ENCODE measurements around the gene EIF4E1B. TPM values are rescaled to one million over a fixed set of nuclear protein-coding genes. Genes with fewer than 3 reads are reported as not detected.
"Not testable (repeated sequence)": the region's sequence is repeated elsewhere in the genome, so short reads cannot be mapped to it uniquely, and the experiment has no call there.

Gene EIF4E1B
- total RNA-seq, 1 donor from 2014 or later: 0.06 TPM

DNA sequence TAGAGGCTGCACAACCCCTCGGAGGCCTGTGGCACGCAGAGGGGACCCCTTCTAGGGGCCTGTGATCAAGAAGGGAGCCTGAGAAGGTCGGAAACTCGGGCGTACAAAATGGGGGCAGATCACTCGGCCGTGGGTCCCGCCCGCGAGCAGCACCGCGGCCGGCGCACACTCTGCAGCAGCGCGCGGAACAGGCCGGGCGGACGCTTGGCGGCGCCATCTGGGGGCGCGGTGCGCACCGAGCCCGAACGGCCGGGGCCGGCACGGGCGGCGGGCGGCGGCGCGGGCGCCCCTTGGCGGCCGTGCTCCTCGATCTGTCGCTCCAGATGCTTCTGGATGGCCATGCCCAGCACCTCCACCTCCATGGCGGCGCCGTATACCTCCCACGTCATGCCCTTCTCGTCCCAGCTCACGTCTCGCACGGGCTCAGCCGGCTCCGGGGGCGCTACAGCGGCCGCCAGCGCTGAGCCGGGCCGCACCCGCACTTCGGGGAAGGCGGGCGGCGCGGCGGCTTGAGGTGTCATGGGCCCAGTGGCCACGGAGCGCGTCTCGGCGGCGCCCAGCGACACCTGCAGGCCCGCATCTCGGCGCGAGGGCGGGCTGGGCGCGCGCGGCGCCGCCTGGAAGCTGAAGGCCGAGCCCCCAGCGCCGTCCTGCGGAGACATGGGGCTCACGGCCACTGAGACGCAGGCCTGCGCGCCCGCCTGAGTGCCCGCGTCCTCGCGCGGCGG lies 33.6 kb upstream of the EIF4E1B start:
- H3K27me3 Mint-ChIP-seq (ENCODE audit: insufficient read depth, low read depth): peaks cover 9% of the 10 kb centered on the region
- Histone ChIP-seq H3K4me3 (peak overlapping the region; percentile 42), H3F3A (ENCODE audit: low read depth) (peaks cover 4% of the 10 kb centered on the region), H3K4me2 (peak overlapping the region; percentile 62), H3K79me2 (ENCODE audit: low read depth) (no peaks in the 10 kb centered on the region), H2AFZ (replicated peaks) (peak overlapping the region; percentile 72), H4K20me1 (ENCODE audit: low read depth) (no peaks in the 10 kb centered on the region), H3K36me3 (no peaks in the 10 kb centered on the region), H3K9ac (no peak overlapping the region), H3K4me1 (no peaks in the 10 kb centered on the region), H3K27ac (no peak overlapping the region), H3K9me3 (ENCODE audit: low read depth) (no peaks in the 10 kb centered on the region), H3K27me3 (peaks cover 24% of the 10 kb centered on the region)
- TF ChIP-seq EZH2 (IDR thresholded peaks at IDR 0.05) (no peak), EZH2phosphoT487 (IDR thresholded peaks at IDR 0.05) (no peak)
- TF ChIP-seq, protein P1, sequence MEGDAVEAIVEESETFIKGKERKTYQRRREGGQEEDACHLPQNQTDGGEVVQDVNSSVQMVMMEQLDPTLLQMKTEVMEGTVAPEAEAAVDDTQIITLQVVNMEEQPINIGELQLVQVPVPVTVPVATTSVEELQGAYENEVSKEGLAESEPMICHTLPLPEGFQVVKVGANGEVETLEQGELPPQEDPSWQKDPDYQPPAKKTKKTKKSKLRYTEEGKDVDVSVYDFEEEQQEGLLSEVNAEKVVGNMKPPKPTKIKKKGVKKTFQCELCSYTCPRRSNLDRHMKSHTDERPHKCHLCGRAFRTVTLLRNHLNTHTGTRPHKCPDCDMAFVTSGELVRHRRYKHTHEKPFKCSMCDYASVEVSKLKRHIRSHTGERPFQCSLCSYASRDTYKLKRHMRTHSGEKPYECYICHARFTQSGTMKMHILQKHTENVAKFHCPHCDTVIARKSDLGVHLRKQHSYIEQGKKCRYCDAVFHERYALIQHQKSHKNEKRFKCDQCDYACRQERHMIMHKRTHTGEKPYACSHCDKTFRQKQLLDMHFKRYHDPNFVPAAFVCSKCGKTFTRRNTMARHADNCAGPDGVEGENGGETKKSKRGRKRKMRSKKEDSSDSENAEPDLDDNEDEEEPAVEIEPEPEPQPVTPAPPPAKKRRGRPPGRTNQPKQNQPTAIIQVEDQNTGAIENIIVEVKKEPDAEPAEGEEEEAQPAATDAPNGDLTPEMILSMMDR (IDR thresholded peaks at IDR 0.05): peak; percentile 41
- no peaks in the 10 kb centered on the region for H3K9me3 Mint-ChIP-seq
- H3K4me3 Mint-ChIP-seq: no peak overlapping the region
- peak; percentile 79 for DNase-seq (ENCODE audit: low spot score)
- H3K36me3 Mint-ChIP-seq: peaks cover 10% of the 10 kb centered on the region
- H3K27ac Mint-ChIP-seq: no peak overlapping the region
- H3K4me1 Mint-ChIP-seq: peaks cover 4% of the 10 kb centered on the region

DNA sequence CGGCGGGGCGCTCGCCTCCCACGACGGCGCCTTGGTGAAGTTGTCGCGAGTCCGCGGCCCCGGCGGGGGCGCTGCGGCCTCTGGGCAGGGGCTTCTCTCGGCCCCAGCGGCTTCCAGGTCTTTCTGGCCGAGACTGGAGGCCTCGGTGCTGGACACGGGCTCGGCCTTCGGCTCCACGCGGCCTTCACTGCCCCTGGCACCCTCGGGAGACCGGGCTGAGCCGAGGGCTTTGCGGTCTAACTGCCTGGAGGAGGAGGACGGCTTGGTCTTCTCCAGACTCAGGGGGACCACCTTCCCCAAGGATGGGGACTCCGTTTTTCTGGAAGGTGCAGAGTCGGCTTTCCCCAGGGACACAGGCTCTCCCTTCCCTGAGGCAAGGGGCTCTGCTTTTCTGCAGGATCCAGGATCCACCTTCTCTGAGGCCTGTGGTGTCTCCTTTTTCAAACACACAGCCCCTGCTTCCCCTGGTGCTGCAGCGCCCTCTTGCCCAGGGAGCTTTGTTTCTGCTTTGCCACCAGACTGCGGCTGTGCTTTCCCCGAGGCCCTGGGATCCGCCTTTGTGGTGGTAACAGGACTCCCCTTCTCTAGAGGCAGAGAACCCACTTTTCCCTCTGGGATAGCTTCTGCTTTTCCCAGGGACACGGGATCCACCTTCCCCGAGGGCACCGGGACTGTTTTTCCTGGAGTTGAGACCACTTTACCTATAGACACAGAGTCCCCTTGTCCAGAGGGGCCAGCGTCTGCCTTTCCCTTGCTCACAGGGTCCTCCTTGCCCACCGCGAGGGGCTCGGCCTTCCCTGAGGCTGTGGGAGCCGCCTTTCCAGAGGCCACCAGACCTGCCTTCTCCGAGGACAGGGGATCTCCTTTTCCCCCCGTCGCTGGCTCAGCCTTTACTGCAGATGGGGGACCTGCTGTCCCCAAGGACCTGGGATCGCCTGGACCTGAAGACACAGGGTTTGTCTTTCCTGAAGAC lies 32.8 kb upstream of the EIF4E1B start:
- Mint-ChIP-seq H3K9me3 (no peaks in the 10 kb centered on the region), H3K4me1 (peaks cover 12% of the 10 kb centered on the region), H3K4me3 (no peak overlapping the region), H3K36me3 (peaks cover 10% of the 10 kb centered on the region), H3K27me3 (ENCODE audit: insufficient read depth, low read depth) (peaks cover 9% of the 10 kb centered on the region), H3K27ac (no peak overlapping the region)
- Histone ChIP-seq H2AFZ (replicated peaks) (no peak overlapping the region), H3K36me3 (no peaks in the 10 kb centered on the region), H3K4me2 (peak overlapping the region; percentile 62), H3K9me3 (ENCODE audit: low read depth) (no peaks in the 10 kb centered on the region), H3K4me1 (no peaks in the 10 kb centered on the region), H3K79me2 (ENCODE audit: low read depth) (no peaks in the 10 kb centered on the region), H3K4me3 (no peak overlapping the region), H3F3A (ENCODE audit: low read depth) (peaks cover 4% of the 10 kb centered on the region), H4K20me1 (ENCODE audit: low read depth) (no peaks in the 10 kb centered on the region), H3K9ac (no peak overlapping the region), H3K27ac (no peak overlapping the region), H3K27me3 (peaks cover 24% of the 10 kb centered on the region)
- TF ChIP-seq, protein P1 (IDR thresholded peaks at IDR 0.05): no peak
- TF ChIP-seq EZH2 (IDR thresholded peaks at IDR 0.05) (no peak), EZH2phosphoT487 (IDR thresholded peaks at IDR 0.05) (no peak)
- DNase-seq (ENCODE audit: low spot score): no peak

DNA sequence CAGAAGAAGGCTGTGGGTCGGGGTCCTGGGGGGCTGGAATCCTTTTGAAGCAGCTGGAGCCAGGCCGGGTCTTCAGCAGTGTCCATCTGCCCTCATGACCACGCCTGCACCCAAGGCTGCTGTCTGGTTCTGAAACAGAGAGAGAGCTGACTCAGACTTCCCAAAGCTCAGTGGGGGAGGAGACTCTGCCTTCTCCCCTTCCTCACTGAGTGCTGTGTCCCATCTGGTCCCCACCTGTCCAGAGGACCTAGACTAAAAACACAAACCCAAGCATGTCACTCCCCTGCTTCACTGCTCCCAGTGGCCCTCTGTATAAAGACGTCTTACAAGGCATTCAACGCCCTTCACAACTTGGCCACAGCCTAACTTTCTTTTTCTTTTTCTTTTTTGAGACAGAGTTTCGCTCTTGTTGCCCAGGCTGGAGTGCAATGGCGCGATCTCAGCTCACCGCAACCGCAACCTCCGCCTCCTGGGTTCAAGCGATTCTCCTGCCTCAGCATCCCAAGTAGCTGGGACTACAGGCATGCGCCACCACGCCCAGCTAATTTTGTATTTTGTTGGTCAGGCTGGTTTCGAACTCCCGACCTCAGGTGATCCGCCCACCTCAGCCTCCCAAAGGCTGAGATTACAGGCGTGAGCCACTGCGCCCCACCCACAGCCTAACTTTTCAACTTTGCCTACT lies 30.6 kb upstream of the EIF4E1B start:
- H3K27me3 ChIP-seq: peaks cover 24% of the 10 kb centered on the region
- H3K9ac ChIP-seq; H3K4me2 ChIP-seq; H2AFZ ChIP-seq (replicated peaks); H3F3A ChIP-seq (ENCODE audit: low read depth); H3K36me3 Mint-ChIP-seq; H3K4me3 ChIP-seq; H3K4me1 ChIP-seq; H4K20me1 ChIP-seq (ENCODE audit: low read depth); H3K9me3 ChIP-seq (ENCODE audit: low read depth); DNase-seq (ENCODE audit: low spot score); H3K27ac ChIP-seq; H3K4me3 Mint-ChIP-seq; H3K9me3 Mint-ChIP-seq; H3K36me3 ChIP-seq; H3K79me2 ChIP-seq (ENCODE audit: low read depth); H3K27me3 Mint-ChIP-seq (ENCODE audit: insufficient read depth, low read depth): not testable (repeated sequence)
- H3K27ac Mint-ChIP-seq: peak overlapping the region; percentile 79
- peaks cover 26% of the 10 kb centered on the region for H3K4me1 Mint-ChIP-seq

All from neural progenitor cell (in vitro differentiated cells).